Mammary epithelial cell (primary cell): ENCODE data around the gene PLK2.

Experiments used
- EZH2 ChIP-seq: IDR thresholded peaks from 2 replicates; pipeline ENCODE4 v1.6.1; 2012; ENCODE audit warnings: low read length, inconsistent platforms, borderline replicate concordance
- TF ChIP-seq, protein P1 (sequence below), 2 donors: IDR thresholded peaks in 1 of 2; conservative IDR thresholded peaks in 1 of 2; 2 replicates each; pipeline ENCODE4 v1.5.1; 2011 to 2012; ENCODE audit warnings: inconsistent platforms in 2 of 2, low read length in 2 of 2, mild to moderate bottlenecking in 2 of 2, control low read depth in 1 of 2, low read depth in 1 of 2; ENCODE audit not compliant: insufficient read depth in 1 of 2; ENCODE audit errors: extremely low read depth in 1 of 2

DNA sequence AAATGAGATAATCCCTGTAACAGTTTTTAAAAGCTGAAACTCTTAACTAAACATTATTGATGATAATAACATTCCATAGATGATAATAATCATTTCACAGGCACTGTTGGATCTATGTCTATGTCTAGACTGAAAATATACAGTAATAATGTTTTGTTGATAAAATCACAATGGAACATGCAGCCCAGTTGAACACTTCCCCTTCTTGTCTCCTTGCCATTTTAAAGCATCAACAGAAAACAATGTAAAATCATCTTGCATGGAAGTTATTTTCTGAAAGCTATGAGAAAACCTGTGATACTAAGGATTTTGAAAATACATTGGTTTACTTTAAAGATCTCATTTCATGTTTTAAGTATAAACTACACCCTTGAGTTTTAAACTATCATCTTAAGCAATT, 33.3 kb upstream of the PLK2 start:
- TF ChIP-seq, protein P1, sequence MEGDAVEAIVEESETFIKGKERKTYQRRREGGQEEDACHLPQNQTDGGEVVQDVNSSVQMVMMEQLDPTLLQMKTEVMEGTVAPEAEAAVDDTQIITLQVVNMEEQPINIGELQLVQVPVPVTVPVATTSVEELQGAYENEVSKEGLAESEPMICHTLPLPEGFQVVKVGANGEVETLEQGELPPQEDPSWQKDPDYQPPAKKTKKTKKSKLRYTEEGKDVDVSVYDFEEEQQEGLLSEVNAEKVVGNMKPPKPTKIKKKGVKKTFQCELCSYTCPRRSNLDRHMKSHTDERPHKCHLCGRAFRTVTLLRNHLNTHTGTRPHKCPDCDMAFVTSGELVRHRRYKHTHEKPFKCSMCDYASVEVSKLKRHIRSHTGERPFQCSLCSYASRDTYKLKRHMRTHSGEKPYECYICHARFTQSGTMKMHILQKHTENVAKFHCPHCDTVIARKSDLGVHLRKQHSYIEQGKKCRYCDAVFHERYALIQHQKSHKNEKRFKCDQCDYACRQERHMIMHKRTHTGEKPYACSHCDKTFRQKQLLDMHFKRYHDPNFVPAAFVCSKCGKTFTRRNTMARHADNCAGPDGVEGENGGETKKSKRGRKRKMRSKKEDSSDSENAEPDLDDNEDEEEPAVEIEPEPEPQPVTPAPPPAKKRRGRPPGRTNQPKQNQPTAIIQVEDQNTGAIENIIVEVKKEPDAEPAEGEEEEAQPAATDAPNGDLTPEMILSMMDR (conservative IDR thresholded peaks at IDR 0.05 in 1 of 2, IDR thresholded peaks at IDR 0.05 in 1 of 2; ENCODE audit: extremely low read depth in 1 of 2, insufficient read depth in 1 of 2, low read depth in 1 of 2, low read length in 2 of 2), result no peak
- TF ChIP-seq EZH2, result no peak
